H9 (cell line): ENCODE data around the gene SMTN. TPM values are rescaled to one million over a fixed set of nuclear protein-coding genes. Genes with fewer than 3 reads are reported as not detected.

Experiments
- DNase-seq: peaks from one replicate; pipeline ENCODE4 v3.0.0-alpha.2; 2017
- H2AFZ ChIP-seq: one replicate; pipeline ENCODE4 v1.6.1; 2013; ENCODE audit warnings: mild to moderate bottlenecking, low read length, control low read depth, moderate library complexity
- H2AK5ac ChIP-seq: 2 replicates; pipeline ENCODE4 v1.6.1; 2013; ENCODE audit warnings: low read length, control low read depth, mixed read lengths; ENCODE audit not compliant: insufficient read length
- H2BK120ac ChIP-seq: one replicate; pipeline ENCODE4 v1.6.1; 2013; ENCODE audit warnings: low read depth, mild to moderate bottlenecking, low read length, control low read depth, inconsistent platforms; ENCODE audit not compliant: poor library complexity, severe bottlenecking
- H2BK12ac ChIP-seq: 2 replicates; pipeline ENCODE4 v1.6.1; 2013; ENCODE audit warnings: low read length, control low read depth, mixed read lengths, low read depth; ENCODE audit not compliant: insufficient read length
- H2BK15ac ChIP-seq: 2 replicates; pipeline ENCODE4 v1.6.1; 2013; ENCODE audit warnings: low read depth, low read length, control low read depth
- H2BK20ac ChIP-seq: one replicate; pipeline ENCODE4 v1.6.1; 2013; ENCODE audit warnings: low read depth, mild to moderate bottlenecking, low read length, control low read depth, inconsistent platforms; ENCODE audit not compliant: poor library complexity, severe bottlenecking
- H2BK5ac ChIP-seq: 2 replicates; pipeline ENCODE4 v1.6.1; 2013; ENCODE audit warnings: low read length, control low read depth, mixed read lengths; ENCODE audit not compliant: insufficient read length
- H3K14ac ChIP-seq: 2 replicates; pipeline ENCODE4 v1.6.1; 2013; ENCODE audit warnings: low read length, control low read depth; ENCODE audit not compliant: insufficient read depth
- H3K18ac ChIP-seq: 2 replicates; pipeline ENCODE4 v1.6.1; 2013; ENCODE audit warnings: low read depth, mild to moderate bottlenecking, mixed read lengths, low read length, control low read depth; ENCODE audit not compliant: insufficient read length
- H3K23ac ChIP-seq: 2 replicates; pipeline ENCODE4 v1.6.1; 2013; ENCODE audit warnings: low read length, control low read depth, mixed read lengths, low read depth; ENCODE audit not compliant: insufficient read length
- H3K23me2 ChIP-seq: 2 replicates; pipeline ENCODE4 v1.6.1; 2013; ENCODE audit warnings: low read depth, mild to moderate bottlenecking, mixed read lengths, low read length, control low read depth; ENCODE audit not compliant: insufficient read length, poor library complexity, severe bottlenecking
- H3K27ac ChIP-seq: 2 replicates; pipeline ENCODE4 v1.5.1; 2013; ENCODE audit warnings: low read length, control low read depth, mixed read lengths, low read depth; ENCODE audit not compliant: insufficient read length
- H3K27me3 ChIP-seq: 2 replicates; pipeline ENCODE4 v1.6.1; 2013; ENCODE audit warnings: low read length, control low read depth, inconsistent platforms; ENCODE audit not compliant: insufficient read depth
- H3K4ac ChIP-seq: 2 replicates; pipeline ENCODE4 v1.6.1; 2013; ENCODE audit warnings: low read depth, mild to moderate bottlenecking, control low read depth, inconsistent platforms, low read length, moderate library complexity
- H3K4me1 ChIP-seq: 2 replicates; pipeline ENCODE4 v1.6.1; 2013; ENCODE audit warnings: low read length, control low read depth, inconsistent platforms; ENCODE audit not compliant: insufficient read depth
- H3K4me2 ChIP-seq: 2 replicates; pipeline ENCODE4 v1.6.1; 2013; ENCODE audit warnings: low read length, control low read depth, mixed read lengths; ENCODE audit not compliant: insufficient read length, insufficient read depth
- H3K56ac ChIP-seq: 2 replicates; pipeline ENCODE4 v1.6.1; 2013; ENCODE audit warnings: low read depth, mild to moderate bottlenecking, mixed read lengths, low read length, control low read depth; ENCODE audit not compliant: insufficient read length
- H3K79me1 ChIP-seq: 2 replicates; pipeline ENCODE4 v1.6.1; 2013; ENCODE audit warnings: low read depth, mild to moderate bottlenecking, moderate library complexity, low read length, control low read depth, inconsistent platforms; ENCODE audit not compliant: insufficient read depth, poor library complexity, severe bottlenecking
- H3K79me2 ChIP-seq: 2 replicates; pipeline ENCODE4 v1.6.1; 2013; ENCODE audit warnings: low read length, control low read depth, inconsistent platforms; ENCODE audit not compliant: insufficient read depth
- H3K9ac ChIP-seq: 2 replicates; pipeline ENCODE4 v1.6.1; 2013; ENCODE audit warnings: low read length, control low read depth, mixed read lengths; ENCODE audit not compliant: insufficient read length; ENCODE audit errors: extremely low read depth
- H3K9me3 ChIP-seq: one replicate; pipeline ENCODE4 v1.6.1; 2013; ENCODE audit warnings: low read depth, low read length, inconsistent platforms; ENCODE audit not compliant: control insufficient read depth
- H3T11ph ChIP-seq: one replicate; pipeline ENCODE4 v1.6.1; 2013; ENCODE audit warnings: mild to moderate bottlenecking, low read length, control low read depth, inconsistent platforms
- H4K20me1 ChIP-seq: one replicate; pipeline ENCODE4 v1.6.1; 2013; ENCODE audit not compliant: control insufficient read depth, insufficient read length, insufficient read depth
- H4K5ac ChIP-seq: 2 replicates; pipeline ENCODE4 v1.6.1; 2013; ENCODE audit warnings: low read depth, mild to moderate bottlenecking, mixed read lengths, low read length, control low read depth; ENCODE audit not compliant: insufficient read length
- H4K8ac ChIP-seq: replicated peaks from 2 replicates; pipeline ENCODE4 v1.6.1; 2013; ENCODE audit warnings: low read length, control low read depth, mixed read lengths, low read depth; ENCODE audit not compliant: insufficient read length
- H4K91ac ChIP-seq: 2 replicates; pipeline ENCODE4 v1.6.1; 2013; ENCODE audit warnings: low read depth, mild to moderate bottlenecking, moderate library complexity, mixed read lengths, low read length, control low read depth; ENCODE audit not compliant: insufficient read length
- H3K27ac Mint-ChIP-seq, 3 experiments: 2 replicates in 2 of 3; 3 replicates in 1 of 3; pipeline ENCODE4 v1.8.0; 2020 to 2021; ENCODE audit warnings: mixed read lengths in 3 of 3, mild to moderate bottlenecking in 1 of 3, moderate library complexity in 1 of 3
- H3K27me3 Mint-ChIP-seq: 2 replicates; pipeline ENCODE4 v1.8.0; 2021; ENCODE audit warnings: low read depth, mild to moderate bottlenecking, moderate library complexity, mixed read lengths
- H3K36me3 Mint-ChIP-seq, 3 experiments: 2 replicates in 2 of 3; 3 replicates in 1 of 3; pipeline ENCODE4 v1.8.0; 2020 to 2021; ENCODE audit warnings: low read depth in 3 of 3, mixed read lengths in 3 of 3; ENCODE audit not compliant: insufficient read depth in 1 of 3
- H3K4me1 Mint-ChIP-seq, 2 experiments: 2 replicates each; pipeline ENCODE4 v1.8.0; 2020; ENCODE audit warnings: mixed read lengths in 2 of 2
- H3K4me3 Mint-ChIP-seq, 2 experiments: 2 replicates in 1 of 2; 3 replicates in 1 of 2; pipeline ENCODE4 v1.8.0; 2020 to 2021; ENCODE audit warnings: mild to moderate bottlenecking in 2 of 2, mixed read lengths in 2 of 2, moderate library complexity in 1 of 2
- H3K9me3 Mint-ChIP-seq, 2 experiments: 2 replicates in 1 of 2; 3 replicates in 1 of 2; pipeline ENCODE4 v1.8.0; 2020; ENCODE audit warnings: mild to moderate bottlenecking in 2 of 2, mixed read lengths in 2 of 2, moderate library complexity in 1 of 2
- CTCF ChIP-seq: fragments of 200-600 bp; sonication (generic); conservative IDR thresholded peaks from 3 replicates; pipeline ENCODE4 v1.8.0; 2021; ENCODE audit warnings: antibody characterized with exemption, mild to moderate bottlenecking
- WGBS: extraction: QIAGEN DNeasy Blood & Tissue Kit; methylation state at CpG from one replicate; pipeline ENCODE4 v1.1.7; 2013; ENCODE audit warnings: missing lambda C conversion rate, low lambda C conversion rate, mixed read lengths; ENCODE audit not compliant: insufficient read length; ENCODE audit errors: extremely low coverage; 5-methylcytosine and 5-hydroxymethylcytosine counted together
- total RNA-seq: library from RNA; stranded (reverse); gene quantifications from 2 replicates; pipeline ENCODE4 v1.2.1, GENCODE V29; 2021

Gene SMTN
- total RNA-seq, 1 experiment from 2014 or later, result 23.4 TPM

DNA sequence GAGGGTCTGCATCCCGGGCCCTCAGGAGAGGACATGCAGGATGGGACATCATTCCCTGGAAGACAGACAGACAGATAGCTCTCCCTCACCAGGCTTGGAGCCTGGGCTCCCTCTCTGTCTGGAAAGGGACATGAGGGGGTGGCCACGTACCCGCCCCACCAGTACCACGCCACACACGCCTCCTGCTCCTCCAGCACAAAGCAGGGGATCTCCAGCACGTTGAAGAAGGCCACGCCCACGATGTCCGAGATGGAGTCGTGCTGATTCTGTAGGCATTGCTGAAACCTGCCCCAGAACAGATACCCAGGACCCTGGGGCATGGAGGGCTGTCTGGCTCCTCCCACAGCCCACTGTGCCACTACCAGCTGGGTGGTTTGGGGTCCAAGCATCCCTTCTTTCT lies 57.0 kb downstream of the SMTN start:
- H3K4me1 Mint-ChIP-seq, result peaks cover 15 to 20% of the 10 kb centered on the region in 2 experiments
- Histone ChIP-seq H2AFZ (no peak overlapping the region), H4K91ac (no peak overlapping the region), H3K4me2 (peak overlapping the region; percentile 89), H3K18ac (no peak overlapping the region), H3K14ac (no peak overlapping the region), H2BK5ac (no peak overlapping the region), H4K8ac (no peak overlapping the region), H2BK15ac (no peak overlapping the region), H3K9ac (no peak overlapping the region), H3K9me3 (no peaks in the 10 kb centered on the region), H3K56ac (no peak overlapping the region), H3K4me1 (peaks cover 7% of the 10 kb centered on the region; the same call in 1 of the 2 replicates), H2BK20ac (no peak overlapping the region), H3K27me3 (no peaks in the 10 kb centered on the region), H4K20me1 (no peaks in the 10 kb centered on the region), H3K79me1 (peaks cover 9% of the 10 kb centered on the region), H2BK120ac (no peak overlapping the region), H3K23me2 (peaks cover 11% of the 10 kb centered on the region), H3K4ac (no peak overlapping the region), H3K27ac (no peak overlapping the region), H3K23ac (no peak overlapping the region), H3T11ph (no peak overlapping the region), H2AK5ac (no peak overlapping the region), H3K79me2 (peaks cover 10% of the 10 kb centered on the region; the same call in 1 of the 2 replicates), H4K5ac (no peak overlapping the region), H2BK12ac (no peak overlapping the region)
- no CpG with 5 or more reads among the region's 10 CpGs for WGBS
- peak overlapping the region in 1 of 2 experiments; percentile 98; a peak in 2 of 5 replicates for H3K4me3 Mint-ChIP-seq
- TF ChIP-seq CTCF, result no peak
- no peaks in the 10 kb centered on the region for H3K9me3 Mint-ChIP-seq
- DNase-seq, result peak; percentile 19
- H3K27me3 Mint-ChIP-seq, result no peaks in the 10 kb centered on the region; the same call in 1 of the 2 replicates
- no peak overlapping the region; a peak in 1 of 7 replicates for H3K27ac Mint-ChIP-seq
- H3K36me3 Mint-ChIP-seq, result peaks cover 26 to 31% (median 26%) of the 10 kb centered on the region in 3 experiments; a peak in 6 of 7 replicates
